IPS DF 4.7 (cell line): Measurements from ENCODE around the gene SLC12A7.

Source experiments
- DNase-seq: peaks from one replicate; pipeline ENCODE4 v3.0.0-alpha.2; 2013; ENCODE audit warnings: low spot score; ENCODE audit errors: extremely low read depth

Gene SLC12A7

DNA sequence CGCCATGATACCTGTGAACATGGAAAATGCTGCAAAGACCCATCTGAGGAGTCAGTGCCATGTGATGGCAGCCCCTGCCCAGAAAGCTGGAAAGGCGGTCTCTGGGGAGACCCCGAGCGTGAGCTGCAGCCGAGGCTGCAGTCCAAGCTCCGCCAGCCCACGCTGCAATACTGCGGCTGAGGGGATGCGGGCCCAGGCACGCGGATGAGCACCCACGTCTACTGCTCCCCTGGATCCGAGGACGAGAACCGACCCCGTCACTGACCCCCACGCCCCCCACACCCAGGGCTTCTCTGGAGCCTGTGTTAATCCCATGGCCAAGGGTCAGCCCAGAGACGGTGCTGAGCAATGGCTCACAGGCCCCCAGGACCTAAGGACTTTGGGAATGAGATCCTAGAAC, 32.4 kb downstream of the SLC12A7 start:
- no peak for DNase-seq

DNA sequence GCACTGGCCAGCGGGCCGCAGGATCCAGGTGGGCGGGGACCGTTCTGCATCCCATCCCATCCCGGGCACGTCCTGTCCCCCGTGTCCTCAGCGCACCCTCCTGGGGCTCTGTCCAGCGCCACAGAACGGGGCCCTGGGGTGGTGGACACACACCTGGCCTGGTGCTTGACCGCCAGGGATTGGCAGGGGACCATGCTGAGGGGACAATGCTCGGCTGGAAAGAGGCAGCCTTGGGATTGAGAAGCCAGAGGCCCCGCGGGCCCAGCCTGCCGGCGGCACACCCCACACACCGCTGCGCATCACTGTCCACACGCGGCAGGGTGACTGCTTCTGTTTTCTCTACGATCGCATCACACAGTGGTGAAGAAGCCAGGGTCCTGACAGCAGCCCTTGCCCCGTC, 33.0 kb downstream of the SLC12A7 start:
- no peak for DNase-seq

DNA sequence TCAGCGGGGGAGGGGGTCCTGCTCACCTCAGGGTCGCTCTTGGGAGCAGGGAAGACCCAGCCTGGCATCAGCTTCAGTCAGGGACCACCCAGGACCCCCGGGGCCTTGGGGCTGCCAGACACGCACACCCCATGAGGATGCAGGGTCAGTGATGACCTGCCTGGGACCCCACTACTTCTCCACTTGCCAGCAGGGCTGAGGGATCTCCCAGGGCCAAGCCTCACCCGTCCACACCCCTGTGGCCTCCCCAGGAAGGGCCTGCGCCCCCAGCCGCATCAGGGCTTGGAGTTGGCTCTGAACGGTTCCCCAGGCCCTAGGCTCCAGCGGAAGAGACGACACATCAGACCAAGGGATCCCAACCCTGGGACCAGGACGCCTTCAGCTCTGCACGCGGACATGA, 33.7 kb downstream of the SLC12A7 start:
- DNase-seq: no peak

DNA sequence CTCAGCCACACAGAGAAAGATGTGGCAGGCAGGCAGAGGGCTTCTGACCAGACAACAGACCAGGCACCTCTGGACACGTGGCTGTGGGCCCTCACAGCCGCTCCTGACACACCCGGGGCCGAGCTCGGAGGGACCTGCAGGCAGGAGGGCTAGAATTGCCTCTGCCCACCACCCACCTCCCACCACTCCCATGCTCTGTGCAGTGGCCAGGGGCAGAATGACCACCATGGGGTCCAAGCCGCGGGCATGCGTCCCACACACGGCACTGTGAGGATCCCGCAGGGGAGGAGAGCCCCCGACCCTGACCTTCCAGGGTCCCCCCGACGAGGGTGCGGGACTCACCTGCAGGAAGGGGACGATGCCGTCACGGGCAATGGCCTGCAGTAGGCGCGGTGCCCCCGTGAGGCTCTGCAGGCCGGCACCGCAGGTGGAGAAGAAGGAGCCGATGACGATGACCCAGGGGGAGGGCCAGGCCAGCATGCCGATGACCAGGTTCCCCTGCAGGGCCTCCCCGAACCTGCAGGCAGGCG, 34.3 kb downstream of the SLC12A7 start:
- DNase-seq: no peak

DNA sequence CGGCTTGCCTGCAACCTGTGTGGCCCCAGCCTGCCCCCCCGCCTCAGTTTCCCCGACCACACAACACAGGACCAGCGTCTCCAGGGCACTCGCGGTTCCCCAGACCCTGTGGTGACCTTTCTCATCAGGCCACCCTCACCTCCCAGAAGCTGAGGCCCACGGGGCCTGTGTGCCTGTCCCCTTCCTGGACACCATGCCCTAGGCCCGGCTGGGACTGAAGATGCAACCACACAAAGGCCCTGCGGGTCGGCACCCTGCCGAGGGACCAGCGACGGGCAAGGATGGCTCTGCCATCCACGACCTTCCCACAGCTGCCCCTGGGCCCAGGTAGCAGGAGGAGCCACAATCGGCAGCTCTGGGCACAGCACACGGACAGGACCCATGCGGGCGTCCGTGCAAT, 34.8 kb downstream of the SLC12A7 start:
- DNase-seq: no peak

DNA sequence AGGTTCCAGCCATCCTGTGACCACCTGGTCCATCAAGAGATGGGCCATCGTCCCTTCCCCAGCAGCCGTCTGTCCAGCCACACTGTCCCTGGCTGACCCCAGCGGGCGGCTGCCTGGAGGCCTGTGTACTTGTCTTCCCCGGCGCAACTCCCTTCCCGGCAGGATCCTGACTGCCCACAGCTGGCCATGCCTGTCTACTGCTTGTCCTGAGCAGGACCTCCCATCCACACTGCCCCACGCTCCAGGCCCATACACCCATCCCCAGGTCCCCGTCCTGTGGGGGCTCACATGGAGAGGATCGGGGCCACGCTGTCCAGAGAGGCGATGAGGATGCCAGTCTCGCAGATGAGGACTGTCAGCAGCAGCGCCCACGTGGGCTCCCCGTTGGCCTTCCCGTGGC, 35.5 kb downstream of the SLC12A7 start:
- no peak for DNase-seq

DNA sequence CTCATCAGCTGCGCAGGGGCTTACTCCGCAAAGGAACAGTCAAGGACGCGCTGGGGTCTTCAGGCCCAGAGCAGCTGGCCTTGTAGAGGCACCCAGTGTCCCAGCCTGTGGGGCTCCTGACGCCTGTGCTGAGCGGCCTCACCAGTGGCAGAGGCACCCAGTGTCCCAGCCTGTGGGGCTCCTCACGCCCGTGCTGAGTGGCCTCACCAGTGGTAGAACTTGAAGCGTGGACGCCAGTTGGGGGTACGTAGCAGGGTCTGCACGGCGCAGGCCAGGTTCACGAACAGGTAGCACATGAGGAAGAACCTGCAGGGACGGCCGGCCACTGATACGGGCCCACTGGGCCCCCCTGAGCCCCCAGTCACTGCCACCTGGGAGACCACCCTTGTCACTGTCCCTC, 35.9 kb downstream of the SLC12A7 start:
- no peak for DNase-seq

DNA sequence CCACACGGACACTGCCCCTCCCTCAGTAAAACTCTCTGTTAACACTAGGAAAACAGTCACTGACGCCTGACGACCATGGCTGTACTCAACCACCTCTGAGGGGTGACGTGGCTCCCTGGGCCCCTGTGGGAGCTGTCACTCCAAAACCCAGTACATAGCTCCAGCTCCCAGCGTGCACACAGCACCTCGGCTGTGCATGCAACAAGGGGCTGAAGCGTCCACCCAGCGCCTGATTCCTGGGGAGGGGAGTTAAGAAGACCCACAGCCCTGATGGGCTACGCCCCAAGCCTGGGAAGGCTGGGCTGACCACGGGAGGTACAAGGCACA, 36.3 kb downstream of the SLC12A7 start:
- DNase-seq: no peak

DNA sequence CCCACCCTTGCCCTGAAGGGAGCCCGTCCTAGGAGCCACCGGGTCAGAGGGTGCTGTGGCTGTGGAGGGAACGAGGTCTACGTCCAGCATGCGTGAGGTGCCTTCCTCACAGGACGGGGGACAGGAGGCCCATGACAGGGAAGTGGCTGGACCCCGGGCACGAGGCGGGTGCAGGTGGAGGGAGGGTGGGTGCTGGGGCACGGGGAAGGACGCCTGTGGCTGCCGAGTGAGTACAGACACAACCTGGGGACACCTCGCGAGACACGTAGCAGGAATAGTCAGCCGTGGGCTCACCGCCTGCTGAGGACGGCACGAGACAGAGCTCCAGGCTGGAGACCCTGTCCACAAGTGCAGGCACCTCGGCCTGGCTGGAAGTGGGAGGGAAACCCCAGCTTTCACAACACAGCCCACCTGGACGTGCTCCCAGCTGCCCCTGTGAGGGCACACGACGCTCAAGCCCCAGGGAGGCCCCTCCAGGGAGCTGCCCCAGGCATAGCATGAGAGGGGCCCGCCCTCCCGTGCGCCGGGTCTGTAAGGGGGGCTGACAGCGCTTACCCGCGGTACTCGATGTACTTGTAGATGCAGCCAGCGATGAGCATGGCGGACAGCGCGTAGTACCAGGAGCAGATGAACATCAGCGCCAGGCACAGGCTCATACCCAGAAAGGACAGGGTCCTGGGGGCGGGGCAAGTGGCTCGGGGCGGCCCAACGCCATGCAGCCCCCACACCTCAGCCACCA, 36.9 kb downstream of the SLC12A7 start:
- DNase-seq: no peak

DNA sequence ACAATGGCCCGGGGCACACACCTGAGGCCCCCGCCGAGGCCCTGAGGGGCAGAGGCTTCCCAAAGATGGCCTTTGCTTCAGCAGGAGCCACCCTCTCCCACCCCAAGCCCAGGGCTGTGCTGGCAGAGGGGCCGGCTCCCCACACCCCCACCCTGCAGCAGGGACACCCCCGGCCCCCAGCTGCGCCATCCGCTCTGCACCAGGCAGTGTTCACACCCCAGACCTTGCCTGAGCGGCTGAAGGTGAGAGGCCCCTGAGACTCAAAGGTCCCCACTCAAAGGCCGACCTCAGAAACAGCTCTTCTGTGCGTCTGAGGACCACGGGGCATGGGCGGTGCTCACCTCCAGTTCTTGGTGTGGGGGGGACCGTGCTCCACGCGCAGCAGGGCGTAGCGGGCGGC, 37.6 kb downstream of the SLC12A7 start:
- DNase-seq: no peak

DNA sequence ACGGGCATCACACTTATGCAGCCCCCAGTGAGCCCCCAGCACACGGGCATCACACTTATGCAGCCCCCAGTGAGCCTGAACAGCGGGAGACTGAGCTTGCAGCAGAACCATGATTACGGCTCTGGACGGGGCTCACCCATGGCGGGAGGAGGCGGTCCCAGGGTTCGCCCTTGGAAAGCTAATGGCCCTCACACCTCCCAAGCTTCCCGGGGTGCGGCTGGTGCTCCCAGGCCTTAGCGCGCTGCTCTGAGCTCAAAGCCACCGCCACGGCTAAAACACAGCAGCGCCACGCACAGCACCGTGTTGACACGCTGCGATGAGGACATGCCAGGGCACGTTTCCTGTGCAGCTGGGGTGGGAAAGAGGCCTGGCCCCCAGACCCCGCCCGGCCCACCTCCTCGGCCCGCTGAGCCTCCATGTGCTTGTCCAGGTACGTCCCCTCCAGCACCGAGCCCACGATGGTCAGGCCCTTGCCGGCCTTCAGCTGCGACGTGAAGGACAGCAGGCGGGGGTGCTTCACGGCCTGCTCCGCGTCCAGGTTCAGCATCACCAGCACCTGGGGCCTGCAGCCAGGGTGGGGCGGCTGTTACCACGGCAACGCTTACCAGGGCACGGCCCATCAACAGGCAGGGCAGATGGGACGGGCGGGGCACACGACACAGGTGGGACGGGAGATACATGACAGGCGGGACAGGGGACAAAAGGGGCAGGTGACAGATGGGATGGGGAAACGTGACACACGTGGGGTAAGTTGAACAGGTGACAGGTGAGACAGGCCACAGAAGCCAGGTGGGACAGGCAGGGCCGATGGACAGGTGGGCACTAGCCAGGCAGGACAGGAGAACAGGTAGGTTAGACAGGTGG, 38.4 kb downstream of the SLC12A7 start:
- no peak for DNase-seq

DNA sequence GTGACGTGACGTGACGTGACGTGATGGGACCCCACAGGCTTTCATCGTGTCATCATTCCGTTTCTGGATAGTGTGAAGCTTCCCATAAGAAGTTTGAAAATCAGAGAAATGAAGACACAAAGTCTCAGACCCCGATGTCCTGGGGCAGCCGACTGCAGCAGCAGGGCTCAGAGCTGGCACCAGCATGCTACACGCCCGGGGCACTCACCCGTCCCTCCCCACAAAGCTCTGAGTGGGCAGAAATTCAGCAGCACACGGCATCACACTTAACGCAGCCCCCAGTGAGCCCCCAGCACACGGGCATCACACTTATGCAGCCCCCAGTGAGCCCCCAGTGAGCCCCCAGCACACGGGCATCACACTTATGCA, 42.2 kb downstream of the SLC12A7 start:
- DNase-seq: no peak

DNA sequence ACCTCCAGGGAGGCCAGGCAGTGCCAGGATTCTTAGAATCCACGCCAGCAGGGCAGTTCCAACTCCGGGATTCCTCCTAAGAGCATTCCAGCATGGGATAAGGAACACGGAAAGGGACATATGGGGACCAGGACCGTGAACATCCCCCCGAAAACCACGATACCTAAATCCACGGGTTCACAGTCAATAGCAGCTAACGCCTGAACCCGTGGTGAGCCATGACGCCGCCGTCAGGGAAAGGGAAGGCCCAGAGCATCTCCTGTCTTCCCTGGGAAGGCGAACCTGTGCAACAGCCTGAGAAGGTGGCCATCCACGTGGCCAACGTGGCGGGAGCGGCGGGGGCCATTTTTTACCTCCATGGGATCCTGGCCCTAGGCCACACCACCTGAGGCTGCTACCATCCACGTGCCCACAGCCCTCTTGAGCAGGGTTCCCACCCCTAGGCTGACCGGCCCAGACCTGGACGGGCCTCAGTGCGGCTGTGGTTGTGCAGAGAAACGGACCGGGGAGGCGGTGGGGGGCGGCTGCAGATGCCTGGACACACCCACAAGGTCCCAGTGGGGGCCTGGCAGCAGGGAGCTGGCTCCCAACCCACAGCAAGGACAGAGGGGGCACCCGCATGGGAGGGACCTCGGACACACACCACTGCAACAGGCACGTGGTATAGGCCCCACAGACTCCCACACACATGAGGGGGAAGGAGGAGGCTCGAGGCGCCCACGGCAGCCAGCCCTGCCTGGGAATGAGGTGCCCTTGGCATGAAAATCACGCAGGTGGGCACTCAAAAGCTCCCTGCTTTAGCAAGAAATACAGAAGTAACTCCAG, 42.8 kb downstream of the SLC12A7 start:
- DNase-seq: no peak

DNA sequence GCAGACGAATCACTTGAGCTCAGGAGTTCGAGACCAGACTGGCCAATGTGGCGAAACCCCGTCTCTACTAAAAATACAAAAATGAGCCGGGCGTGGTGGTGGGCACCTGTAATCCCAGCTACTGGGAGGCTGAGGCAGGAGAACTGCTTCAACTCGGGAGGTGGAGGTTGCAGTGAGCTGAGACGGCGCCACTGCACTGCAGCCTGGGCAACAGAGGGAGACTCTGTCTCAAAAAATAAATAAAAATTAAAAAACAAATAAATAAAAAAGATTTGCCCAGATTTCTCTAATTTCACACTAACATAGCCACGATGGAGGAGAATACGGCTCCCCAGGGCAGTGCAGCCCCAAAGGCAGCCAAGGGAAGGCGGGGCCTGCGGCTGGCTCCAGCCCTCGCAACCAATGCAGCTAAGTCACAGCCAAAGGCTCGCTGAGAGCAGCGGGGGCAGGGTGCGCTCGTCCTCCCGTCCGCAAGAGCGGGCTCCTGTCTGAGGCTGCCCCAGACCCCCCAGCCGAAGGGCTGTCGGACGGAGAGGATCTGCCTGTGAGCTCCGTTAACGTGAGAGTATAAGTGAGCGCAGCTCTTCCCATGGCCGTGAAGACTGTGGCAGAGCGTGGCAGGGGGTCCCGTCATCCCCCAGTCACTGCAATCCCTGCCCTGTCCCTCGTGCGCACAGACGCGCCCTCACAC, 43.5 kb downstream of the SLC12A7 start:
- no peak for DNase-seq

DNA sequence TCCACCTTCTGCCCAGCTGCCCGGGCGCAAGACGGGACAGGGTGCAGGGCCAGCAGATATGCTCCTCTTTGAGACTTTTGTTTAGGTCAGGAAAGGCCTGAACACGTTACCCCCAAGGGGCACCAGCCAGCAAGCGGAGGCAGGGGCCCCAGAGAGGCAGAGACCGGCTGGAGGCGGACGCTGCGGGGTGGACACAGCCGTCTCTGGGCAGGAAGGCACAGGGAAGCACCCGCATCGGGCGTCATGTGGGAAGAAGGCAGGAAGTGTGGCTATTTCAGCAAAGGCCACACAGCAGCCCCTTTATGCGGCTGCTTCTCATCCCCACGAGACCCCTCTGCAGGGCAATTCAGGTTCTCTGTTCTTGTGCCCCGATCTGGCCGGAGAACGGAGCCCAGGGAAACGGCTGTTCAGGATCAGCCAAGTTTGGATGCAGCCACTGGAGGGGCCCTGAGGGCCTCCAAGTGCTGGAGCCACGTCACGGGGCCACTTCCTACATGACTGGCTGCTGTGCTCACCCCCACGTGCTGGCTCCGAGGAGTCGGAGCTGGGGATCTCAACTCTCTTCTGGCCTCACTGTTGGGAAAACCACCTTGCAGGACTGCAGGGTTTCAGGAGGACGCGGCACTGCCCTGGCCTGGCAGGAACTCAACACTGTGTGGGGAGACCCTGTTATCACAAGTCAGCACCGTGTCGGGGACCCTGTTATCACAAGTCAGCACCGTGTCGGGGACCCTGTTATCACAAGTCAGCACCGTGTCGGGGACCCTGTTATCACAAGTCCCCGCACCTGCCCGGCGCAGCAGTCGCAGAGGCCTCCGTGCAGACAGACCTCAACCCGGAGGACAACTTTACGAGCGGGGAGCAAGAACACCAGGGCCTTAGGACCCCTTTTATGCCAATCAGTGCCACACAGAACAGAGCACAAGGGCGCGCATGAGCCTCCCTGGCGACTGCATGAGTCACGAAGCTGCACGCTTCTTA, 44.4 kb downstream of the SLC12A7 start:
- DNase-seq: no peak

DNA sequence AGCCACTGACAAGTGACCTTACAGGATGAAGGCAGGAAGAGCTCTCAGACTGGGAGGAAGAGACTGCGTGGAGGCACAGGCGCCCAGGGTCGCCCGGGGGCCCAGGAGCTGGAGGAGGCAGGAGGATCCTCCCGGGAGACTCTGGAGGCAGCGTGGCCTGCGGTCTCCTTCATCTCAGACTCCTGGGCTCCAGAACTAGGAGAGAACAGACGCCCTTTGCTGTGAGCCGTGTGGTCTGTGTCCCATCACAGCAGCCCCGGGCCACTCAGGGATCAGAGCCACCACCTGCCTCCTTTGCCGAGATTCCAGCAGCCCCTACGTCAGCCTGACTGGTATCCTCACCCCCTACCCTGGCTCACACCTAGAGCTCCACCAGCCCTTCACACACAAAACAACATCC, 45.2 kb downstream of the SLC12A7 start:
- DNase-seq: no peak

DNA sequence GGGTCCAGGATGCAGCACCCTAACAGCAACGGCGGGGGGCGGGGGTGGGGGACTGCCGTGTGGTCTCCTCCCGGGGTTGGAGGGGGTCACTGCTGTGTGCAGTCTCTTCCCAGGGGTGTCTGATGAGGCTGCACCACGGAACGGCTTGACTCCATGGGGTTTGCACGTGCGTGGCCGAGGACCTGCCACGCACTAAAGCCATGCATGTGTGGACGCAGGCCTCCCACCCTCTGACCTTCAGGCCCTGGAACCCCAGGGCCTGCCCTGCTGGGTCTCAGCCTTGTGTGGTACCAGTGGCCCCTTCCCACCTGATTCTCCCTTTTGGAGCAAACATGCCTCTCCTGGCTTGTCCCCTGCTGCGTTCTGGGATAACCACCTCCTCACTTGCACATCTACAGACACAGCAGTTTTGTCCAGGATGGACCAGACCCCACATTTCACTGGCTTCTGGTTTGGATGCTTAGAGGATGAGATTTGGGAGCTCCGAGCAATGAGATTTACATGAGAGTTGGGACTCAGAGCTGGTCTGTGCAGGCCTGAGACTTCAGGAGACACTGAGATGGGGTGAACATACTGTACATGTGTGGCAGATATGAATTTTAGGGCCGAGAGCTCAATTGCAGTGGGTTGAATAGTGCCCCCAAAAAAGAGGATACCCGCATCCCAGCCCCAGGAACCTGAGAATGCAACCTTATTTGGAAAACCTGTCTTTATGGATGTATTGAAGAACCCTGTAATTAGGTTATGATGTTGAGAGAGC, 45.8 kb downstream of the SLC12A7 start:
- no peak for DNase-seq

DNA sequence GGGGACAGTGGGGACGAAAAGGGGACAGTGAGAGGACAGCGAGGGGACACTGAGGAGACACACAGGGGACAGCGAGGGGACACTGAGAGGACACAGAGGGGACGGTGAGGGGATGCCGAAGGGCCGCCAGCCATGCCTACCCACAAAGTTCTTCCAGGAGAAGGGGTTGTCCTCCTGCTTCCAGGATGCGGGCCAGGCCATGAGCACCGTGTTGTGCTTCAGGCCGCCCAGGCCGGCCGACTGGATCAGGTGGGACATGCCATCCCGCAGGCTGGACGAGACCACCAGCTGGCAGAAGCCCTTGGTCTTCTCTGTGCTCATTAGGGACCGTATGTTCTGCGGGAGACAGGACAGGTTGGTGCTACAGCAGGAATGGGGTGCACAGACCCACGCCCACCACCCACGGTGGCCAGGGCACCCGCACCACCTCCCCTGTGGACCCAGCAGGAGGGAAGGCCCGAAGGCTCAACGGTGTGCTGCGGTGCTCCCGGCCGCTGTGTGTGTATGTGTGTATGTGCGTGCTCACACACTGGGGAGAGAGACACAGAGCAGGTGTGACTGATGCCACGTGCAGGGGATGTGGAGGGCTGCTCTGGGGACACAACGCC, 46.6 kb downstream of the SLC12A7 start:
- DNase-seq: no peak
